HEK293 (cell line): ENCODE measurements around the gene PTMA.

Experiments used
- CTCF ChIA-PET: fragments of 350-600 bp; formaldehyde crosslinking; extraction: SDS; loops from one replicate; lab custom pipeline; 2021; ENCODE audit warnings: antibody characterized with exemption; lab: Yijun Ruan, JAX
- POLR2A ChIA-PET: fragments of 300-600 bp; formaldehyde crosslinking; extraction: SDS; loops from one replicate; lab custom pipeline; 2020; ENCODE audit warnings: antibody characterized with exemption, inconsistent platforms; lab: Yijun Ruan, JAX
- H3K27ac ChIP-seq: fragments of 200-500 bp; sonication (Bioruptor generic); 2 replicates; pipeline ENCODE4 v1.5.1; 2014; ENCODE audit warnings: low read depth, low read length, control low read depth, inconsistent platforms; ENCODE audit errors: extremely low read depth
- H3K36me3 ChIP-seq, 2 experiments: fragments of 200-500 bp in 1 of 2; sonication (Bioruptor generic) in 1 of 2; 1 replicate in 1 of 2; 2 replicates in 1 of 2; pipeline ENCODE4 v1.5.1; 2014 to 2017; ENCODE audit warnings: inconsistent platforms in 2 of 2, low read length in 2 of 2; ENCODE audit not compliant: control insufficient read depth in 2 of 2, insufficient read depth in 1 of 2
- H3K4me1 ChIP-seq: fragments of 200-500 bp; sonication (Bioruptor generic); 2 replicates; pipeline ENCODE4 v1.5.1; 2014; ENCODE audit warnings: mild to moderate bottlenecking, low read length, inconsistent platforms; ENCODE audit not compliant: control insufficient read depth, insufficient read depth
- H3K4me3 ChIP-seq: 2 replicates; pipeline ENCODE4 v1.5.1; 2011; ENCODE audit warnings: low read depth, mild to moderate bottlenecking, control low read depth, low read length, moderate library complexity
- H3K9me3 ChIP-seq: fragments of 200-500 bp; sonication (Bioruptor generic); 2 replicates; pipeline ENCODE4 v1.5.1; 2014; ENCODE audit warnings: low read depth, low read length, inconsistent platforms; ENCODE audit not compliant: control insufficient read depth, insufficient read depth
- KLF10 ChIP-seq: fragments of 450-650 bp; IDR thresholded peaks from 2 replicates; pipeline ENCODE4 v1.5.1; 2018; ENCODE audit warnings: missing biosample characterization, mild to moderate bottlenecking, missing genetic modification characterization
- KLF16 ChIP-seq: fragments of 450-650 bp; formaldehyde crosslinking; IDR thresholded peaks from 2 replicates; pipeline ENCODE4 v1.5.1; 2017; ENCODE audit warnings: missing biosample characterization, missing genetic modification characterization
- PATZ1 ChIP-seq: fragments of 450-650 bp; formaldehyde crosslinking; IDR thresholded peaks from 2 replicates; pipeline ENCODE4 v1.5.1; 2016; ENCODE audit warnings: missing biosample characterization, missing genetic modification characterization
- PRDM10 ChIP-seq: fragments of 450-650 bp; formaldehyde crosslinking; IDR thresholded peaks from 2 replicates; pipeline ENCODE4 v1.5.1; 2016; ENCODE audit warnings: missing biosample characterization, missing genetic modification characterization
- SP2 ChIP-seq: fragments of 450-650 bp; formaldehyde crosslinking; IDR thresholded peaks from 2 replicates; pipeline ENCODE4 v1.5.1; 2016; ENCODE audit warnings: missing biosample characterization, missing genetic modification characterization
- ZBTB7A ChIP-seq: fragments of 450-650 bp; formaldehyde crosslinking; IDR thresholded peaks from 2 replicates; pipeline ENCODE4 v1.5.1; 2016; ENCODE audit warnings: low read depth, missing biosample characterization, missing genetic modification characterization
- ZIC2 ChIP-seq: fragments of 450-650 bp; formaldehyde crosslinking; IDR thresholded peaks from 2 replicates; pipeline ENCODE4 v1.5.1; 2016; ENCODE audit warnings: missing biosample characterization, missing genetic modification characterization
- ZNF202 ChIP-seq: fragments of 450-650 bp; formaldehyde crosslinking; IDR thresholded peaks from 2 replicates; pipeline ENCODE4 v1.5.1; 2016; ENCODE audit warnings: missing biosample characterization, missing genetic modification characterization, borderline replicate concordance
- ZNF266 ChIP-seq: fragments of 450-650 bp; formaldehyde crosslinking; IDR thresholded peaks from 2 replicates; pipeline ENCODE4 v1.5.1; 2016; ENCODE audit warnings: missing biosample characterization, missing genetic modification characterization, low read depth
- ZNF354C ChIP-seq: fragments of 450-650 bp; formaldehyde crosslinking; IDR thresholded peaks from 2 replicates; pipeline ENCODE4 v1.5.1; 2016; ENCODE audit warnings: missing biosample characterization, missing genetic modification characterization, low read depth, borderline replicate concordance
- ZNF488 ChIP-seq: fragments of 450-650 bp; formaldehyde crosslinking; IDR thresholded peaks from 2 replicates; pipeline ENCODE4 v1.5.1; 2016; ENCODE audit warnings: missing biosample characterization, missing genetic modification characterization
- ZNF768 ChIP-seq: fragments of 450-650 bp; formaldehyde crosslinking; IDR thresholded peaks from 2 replicates; pipeline ENCODE4 v1.5.1; 2018; ENCODE audit warnings: missing biosample characterization, mild to moderate bottlenecking, missing genetic modification characterization
- TF ChIP-seq, protein P1 (sequence below): fragments of 450-650 bp; formaldehyde crosslinking; IDR thresholded peaks from 2 replicates; pipeline ENCODE4 v1.5.1; 2017; ENCODE audit warnings: missing biosample characterization, missing genetic modification characterization
- TF ChIP-seq, protein P2 (sequence below): fragments of 450-650 bp; formaldehyde crosslinking; IDR thresholded peaks from 2 replicates; pipeline ENCODE4 v1.5.1; 2016; ENCODE audit warnings: missing biosample characterization, missing genetic modification characterization

PTMA gene

GRCh38 chr2:231737761-231738160, 29.4 kb downstream of the PTMA start (continued):
- TF ChIP-seq, protein P1, sequence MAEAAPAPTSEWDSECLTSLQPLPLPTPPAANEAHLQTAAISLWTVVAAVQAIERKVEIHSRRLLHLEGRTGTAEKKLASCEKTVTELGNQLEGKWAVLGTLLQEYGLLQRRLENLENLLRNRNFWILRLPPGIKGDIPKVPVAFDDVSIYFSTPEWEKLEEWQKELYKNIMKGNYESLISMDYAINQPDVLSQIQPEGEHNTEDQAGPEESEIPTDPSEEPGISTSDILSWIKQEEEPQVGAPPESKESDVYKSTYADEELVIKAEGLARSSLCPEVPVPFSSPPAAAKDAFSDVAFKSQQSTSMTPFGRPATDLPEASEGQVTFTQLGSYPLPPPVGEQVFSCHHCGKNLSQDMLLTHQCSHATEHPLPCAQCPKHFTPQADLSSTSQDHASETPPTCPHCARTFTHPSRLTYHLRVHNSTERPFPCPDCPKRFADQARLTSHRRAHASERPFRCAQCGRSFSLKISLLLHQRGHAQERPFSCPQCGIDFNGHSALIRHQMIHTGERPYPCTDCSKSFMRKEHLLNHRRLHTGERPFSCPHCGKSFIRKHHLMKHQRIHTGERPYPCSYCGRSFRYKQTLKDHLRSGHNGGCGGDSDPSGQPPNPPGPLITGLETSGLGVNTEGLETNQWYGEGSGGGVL (tag by site-specific recombination): no peak

GRCh38 chr2:231743376-231744116, 35.2 kb downstream of the PTMA start:
- ChIA-PET POLR2A (no interaction called here), CTCF (interaction anchor here (0.6 to 0.7 kb wide), 2 partner anchors 10 to 162 kb away, joined by 3 read pairs; no protein-coding TSS in a partner anchor)
- Histone ChIP-seq H3K9me3 (no peaks in the 10 kb centered on the region), H3K4me1 (no peaks in the 10 kb centered on the region), H3K36me3 (peaks cover 0 to 3% of the 10 kb centered on the region in 2 experiments; a peak in 2 of 3 replicates), H3K27ac (no peak overlapping the region), H3K4me3 (no peak overlapping the region)
- TF ChIP-seq ZBTB7A (tag by site-specific recombination): no peak
- no peak for TF ChIP-seq ZNF266 (tag by site-specific recombination)
- TF ChIP-seq ZNF488 (tag by site-specific recombination): no peak
- no peak for TF ChIP-seq PRDM10 (tag by site-specific recombination)
- TF ChIP-seq KLF10 (tag by site-specific recombination): no peak
- no peak for TF ChIP-seq ZNF768 (tag by site-specific recombination)
- no peak for TF ChIP-seq SP2 (tag by site-specific recombination)
- no peak for TF ChIP-seq KLF16
- TF ChIP-seq, protein P2, sequence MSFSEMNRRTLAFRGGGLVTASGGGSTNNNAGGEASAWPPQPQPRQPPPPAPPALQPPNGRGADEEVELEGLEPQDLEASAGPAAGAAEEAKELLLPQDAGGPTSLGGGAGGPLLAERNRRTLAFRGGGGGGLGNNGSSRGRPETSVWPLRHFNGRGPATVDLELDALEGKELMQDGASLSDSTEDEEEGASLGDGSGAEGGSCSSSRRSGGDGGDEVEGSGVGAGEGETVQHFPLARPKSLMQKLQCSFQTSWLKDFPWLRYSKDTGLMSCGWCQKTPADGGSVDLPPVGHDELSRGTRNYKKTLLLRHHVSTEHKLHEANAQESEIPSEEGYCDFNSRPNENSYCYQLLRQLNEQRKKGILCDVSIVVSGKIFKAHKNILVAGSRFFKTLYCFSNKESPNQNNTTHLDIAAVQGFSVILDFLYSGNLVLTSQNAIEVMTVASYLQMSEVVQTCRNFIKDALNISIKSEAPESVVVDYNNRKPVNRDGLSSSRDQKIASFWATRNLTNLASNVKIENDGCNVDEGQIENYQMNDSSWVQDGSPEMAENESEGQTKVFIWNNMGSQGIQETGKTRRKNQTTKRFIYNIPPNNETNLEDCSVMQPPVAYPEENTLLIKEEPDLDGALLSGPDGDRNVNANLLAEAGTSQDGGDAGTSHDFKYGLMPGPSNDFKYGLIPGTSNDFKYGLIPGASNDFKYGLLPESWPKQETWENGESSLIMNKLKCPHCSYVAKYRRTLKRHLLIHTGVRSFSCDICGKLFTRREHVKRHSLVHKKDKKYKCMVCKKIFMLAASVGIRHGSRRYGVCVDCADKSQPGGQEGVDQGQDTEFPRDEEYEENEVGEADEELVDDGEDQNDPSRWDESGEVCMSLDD: no peak
- TF ChIP-seq PATZ1 (tag by site-specific recombination): no peak
- TF ChIP-seq ZNF202 (tag by site-specific recombination): no peak
- no peak for TF ChIP-seq ZNF354C (tag by site-specific recombination)
- no peak for TF ChIP-seq ZIC2 (tag by site-specific recombination)
